Measurements from ENCODE around the gene MYO9B.

The MYO9B gene

DNA sequence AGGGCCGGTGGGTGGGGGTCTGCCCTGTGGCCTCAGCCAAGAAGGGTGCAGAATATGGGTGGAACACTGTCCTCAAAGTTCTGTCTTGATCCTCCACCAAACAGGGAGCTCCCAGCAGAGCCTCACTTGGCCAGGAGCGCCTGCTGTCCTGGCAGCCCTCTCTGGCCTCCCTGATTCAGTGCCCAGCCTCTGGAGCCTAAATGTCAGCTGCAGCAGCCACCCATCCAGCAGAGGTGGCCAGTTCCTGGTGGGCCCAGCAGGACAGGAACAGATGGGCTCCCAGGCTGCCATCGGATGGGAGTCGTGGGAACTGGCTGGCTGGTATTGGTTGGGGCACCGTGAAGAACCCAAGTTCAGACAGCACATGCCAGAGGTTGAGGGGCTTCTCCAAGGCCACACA, 137.8 kb downstream of the MYO9B start:
- DNase-seq (ENCODE audit: low read depth in 2 of 2, low spot score in 1 of 2): no peak

DNA sequence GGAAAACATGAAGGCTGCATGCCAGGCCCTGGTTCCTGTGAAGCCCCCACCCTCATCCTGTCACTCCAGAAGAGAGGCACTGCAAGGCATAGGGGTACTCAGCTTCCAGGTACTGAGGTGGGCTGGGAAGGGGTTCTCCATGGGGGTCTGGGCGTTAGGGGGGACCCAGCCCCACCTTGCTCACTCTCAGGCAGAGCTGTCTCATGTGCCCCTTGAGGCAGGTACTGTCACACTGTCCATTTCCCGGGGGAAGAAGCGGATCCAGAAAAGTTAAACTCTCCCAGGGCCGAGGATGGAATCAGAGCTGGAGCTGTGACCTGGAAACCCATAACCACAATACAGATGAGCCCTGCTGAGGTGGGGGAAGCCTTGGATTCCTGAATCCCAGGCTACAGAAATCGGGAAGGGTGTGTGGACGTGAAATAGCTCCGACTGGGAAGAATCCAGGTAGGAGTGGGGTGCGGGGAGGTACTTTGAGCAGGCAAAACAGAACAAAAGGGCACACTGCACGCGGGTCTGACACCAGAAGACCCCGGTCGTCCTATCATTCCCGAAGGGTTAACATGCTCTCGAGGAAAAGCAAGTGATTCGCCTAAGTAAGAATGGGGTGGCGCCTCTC, 139.0 kb downstream of the MYO9B start:
- no peak for DNase-seq (ENCODE audit: low read depth in 2 of 2, low spot score in 1 of 2)

DNA sequence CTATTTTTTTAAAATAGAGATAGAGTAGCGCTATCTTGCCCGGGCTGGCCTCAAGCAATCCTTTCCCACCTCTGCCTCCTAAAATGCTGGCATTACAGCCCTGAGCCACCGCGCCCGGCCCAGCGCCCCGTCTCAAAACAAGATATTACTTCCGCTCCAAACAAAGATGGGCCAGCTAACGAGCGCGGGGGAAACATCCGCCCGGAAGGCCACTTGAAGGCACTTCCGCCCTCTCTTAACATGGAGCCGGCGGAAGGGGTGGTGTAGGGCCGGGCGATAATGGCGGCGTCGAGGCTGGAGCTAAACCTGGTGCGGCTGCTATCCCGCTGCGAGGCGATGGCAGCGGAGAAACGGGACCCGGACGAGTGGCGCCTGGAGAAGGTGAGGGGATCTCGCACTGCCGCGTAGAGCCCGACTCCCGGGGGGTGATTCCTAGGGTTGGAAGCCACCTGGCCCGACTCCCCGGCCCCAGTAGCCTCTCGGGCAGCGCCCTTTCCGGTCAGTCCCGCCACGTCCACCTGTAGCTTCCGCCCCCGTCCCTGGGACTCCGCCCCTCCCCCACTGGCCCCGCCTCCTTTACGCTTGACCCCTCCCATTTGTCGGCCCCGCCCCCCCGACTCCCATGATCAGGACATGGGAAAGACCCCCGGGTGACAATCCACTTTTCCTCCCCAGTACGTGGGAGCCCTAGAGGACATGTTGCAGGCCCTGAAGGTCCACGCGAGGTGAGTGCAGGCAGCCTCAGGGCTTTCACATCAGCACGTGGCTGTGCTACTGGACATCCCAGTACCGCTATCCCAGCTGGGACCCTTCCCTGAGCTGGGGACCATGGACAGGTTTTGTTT, 139.8 kb downstream of the MYO9B start, which contains the start of gene USE1:
Gene USE1, plus strand, starts transcription at position 231 of the 845 bp plus-strand sequence. Its CDS starts 49 bp downstream, at position 280.
- DNase-seq (ENCODE audit: low read depth in 2 of 2, low spot score in 1 of 2): peak; percentile 71 to 73

DNA sequence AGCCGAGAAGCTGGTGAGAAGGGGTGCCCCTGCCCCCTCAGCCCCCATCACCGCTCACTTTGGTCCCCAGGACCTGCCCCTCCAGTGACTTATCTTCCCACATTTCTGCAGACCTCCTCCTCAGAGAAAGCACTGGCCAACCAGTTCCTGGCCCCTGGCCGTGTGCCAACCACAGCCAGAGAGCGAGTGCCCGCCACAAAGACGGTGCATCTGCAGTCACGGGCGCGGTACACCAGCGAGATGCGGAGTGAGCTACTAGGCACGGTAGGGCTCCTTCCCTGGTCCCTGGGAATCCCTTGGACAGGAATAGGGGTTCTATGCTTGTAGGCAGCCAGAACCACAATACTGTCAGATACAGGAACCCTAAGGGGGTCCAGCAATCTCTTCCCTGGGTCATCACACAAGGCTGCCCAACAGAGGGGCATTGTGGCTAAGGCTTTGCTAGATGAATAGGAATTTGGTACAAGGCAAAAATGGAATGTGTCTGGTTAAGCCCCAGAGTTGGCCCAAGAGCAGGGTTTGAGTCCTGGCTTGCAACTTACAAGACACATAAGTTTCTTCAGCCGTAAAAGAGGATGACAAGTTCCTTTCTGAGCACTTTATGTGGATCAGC, 140.6 kb downstream of the MYO9B start:
- DNase-seq (ENCODE audit: low read depth in 2 of 2, low spot score in 1 of 2): no peak

DNA sequence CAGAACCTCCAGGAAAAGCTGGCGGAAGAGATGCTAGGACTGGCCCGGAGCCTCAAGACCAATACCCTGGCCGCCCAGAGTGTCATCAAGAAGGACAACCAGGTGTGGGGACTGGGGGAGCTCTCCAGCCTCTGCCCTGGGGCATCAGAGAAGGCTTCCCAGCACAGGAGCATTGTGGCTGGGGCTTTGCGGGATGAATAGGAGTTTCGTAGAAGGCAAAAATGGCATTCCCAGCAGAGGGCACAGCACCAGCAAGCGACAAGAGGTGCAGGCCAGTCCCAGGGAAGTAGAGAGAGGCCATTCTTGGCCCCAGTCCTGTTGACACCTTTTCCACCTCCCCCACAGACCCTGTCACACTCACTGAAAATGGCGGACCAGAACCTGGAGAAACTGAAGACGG, 143.7 kb downstream of the MYO9B start:
- DNase-seq (ENCODE audit: low read depth in 2 of 2, low spot score in 1 of 2): no peak

DNA sequence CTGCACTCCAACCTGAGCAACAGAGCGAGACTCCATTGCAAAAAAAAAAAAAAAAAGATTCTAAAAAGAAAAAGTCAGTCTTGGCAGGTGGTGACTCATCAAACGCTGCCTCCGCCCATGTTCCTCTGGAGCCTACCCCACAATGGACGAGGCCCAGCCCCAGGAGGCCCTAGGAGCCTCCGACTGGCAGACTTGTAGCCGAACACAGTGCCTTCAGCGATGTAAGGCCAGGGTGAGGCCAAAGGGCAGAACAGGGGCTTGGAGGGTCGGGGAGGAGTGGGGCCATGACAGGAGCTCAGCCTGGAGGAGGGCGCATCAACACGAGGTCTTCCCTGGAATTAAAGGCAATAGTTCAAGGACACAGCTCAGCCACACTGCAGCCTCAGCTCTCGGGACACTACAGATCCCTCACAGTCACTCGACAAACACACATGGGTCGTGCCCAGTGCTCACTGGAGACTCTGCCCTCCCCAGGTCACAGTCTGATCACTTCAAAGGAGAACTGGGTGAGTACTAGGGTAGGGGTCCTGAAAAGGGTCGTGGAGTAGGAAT, 144.7 kb downstream of the MYO9B start:
- DNase-seq (ENCODE audit: low read depth in 2 of 2, low spot score in 1 of 2): no peak

DNA sequence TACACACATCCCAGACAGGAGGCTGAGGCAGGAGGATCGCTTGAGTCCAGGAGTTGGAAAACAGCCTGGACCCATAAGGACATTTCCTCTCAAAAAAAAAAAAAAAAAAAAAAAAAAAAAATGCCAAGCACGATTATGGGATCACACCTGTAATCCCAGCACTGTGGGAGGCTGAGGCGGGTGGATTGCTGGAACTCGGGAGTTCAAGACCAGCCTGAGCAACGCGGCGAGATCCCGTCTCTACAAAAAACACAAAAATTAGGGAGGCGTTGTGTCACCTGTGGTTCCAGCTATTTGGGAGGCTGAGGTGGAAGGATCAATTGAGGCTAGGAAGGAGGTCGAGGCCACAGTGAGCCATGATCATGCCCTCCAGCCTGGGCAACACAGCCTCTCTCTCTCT, 149.5 kb downstream of the MYO9B start:
- DNase-seq (ENCODE audit: low read depth in 2 of 2, low spot score in 1 of 2): no peak

DNA sequence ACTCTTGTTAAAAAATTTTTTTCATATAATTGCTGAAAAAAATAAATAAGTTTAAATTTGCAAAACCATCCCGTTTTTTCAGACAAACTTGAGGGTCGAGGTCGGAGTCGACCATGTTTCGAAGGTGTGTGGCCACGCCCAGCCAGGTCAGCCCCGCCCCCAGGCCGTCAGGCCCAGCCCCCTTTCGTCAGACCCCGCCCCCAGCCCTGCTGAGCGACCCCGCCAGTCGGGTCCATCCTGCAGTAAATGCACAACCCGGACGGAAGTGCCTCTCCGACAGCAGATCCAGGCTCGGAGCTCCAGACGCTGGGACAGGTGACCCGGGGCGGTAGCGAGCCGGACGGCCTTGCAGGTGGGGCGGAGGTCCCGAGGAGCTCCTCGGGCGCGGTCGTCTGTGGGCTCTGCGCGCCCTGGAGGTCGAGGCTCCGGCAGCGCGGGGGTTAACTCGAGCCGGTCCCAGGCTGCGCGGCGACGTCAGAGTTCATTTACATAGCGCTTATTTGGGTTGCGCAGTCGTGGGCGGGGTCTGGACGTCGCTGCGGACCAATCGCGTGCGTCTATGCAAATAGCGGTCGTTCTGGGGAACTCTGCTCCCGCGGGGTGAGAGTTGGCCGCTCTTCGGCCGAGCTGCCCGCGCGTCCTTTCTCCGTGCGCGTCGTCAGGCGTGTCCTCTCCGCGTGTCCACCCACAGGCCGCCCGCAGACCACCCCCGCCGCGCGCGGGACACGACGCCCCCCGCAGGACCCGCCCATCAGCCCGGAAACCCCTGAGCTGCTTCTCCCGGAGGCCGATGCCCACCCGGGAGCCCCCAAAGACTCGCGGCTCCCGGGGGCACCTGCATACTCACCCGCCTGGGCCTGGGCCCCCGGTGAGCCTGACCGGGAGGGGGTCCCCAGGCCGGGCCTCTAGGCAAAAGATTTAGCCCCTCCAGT, 150.7 kb downstream of the MYO9B start, which contains the start of gene OCEL1:
Gene OCEL1, plus strand, starts transcription at position 225 of the 932 bp plus-strand sequence. Its CDS starts 22 bp downstream, at position 247.
- DNase-seq (ENCODE audit: low read depth in 2 of 2, low spot score in 1 of 2): peak; percentile 93 to 94

DNA sequence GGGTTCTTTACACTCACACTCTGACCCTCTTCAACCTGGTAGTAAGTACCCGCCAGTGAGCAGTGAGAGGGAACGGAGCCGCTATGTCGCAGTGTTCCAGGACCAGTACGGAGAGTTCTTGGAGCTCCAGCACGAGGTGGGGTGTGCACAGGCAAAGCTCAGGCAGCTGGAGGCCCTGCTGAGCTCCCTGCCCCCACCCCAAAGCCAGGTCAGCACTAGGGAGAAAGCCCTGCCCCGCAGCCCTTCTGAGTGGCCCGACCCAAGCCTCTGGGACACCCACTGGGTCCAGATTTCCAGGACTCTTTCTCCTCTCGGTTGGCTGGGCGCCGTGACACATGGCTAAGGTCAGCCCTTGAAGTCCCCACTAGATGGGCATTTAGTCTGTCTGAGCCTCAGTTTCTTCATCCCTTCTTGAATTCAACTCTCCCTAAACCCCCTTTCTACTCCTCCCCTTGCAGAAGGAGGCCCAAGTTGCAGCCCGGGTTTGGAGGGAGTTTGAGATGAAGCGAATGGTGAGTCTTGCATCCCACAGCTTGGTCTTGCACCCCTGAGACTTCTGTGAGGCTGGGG, 152.3 kb downstream of the MYO9B start:
- no peak for DNase-seq (ENCODE audit: low read depth in 2 of 2, low spot score in 1 of 2)

DNA sequence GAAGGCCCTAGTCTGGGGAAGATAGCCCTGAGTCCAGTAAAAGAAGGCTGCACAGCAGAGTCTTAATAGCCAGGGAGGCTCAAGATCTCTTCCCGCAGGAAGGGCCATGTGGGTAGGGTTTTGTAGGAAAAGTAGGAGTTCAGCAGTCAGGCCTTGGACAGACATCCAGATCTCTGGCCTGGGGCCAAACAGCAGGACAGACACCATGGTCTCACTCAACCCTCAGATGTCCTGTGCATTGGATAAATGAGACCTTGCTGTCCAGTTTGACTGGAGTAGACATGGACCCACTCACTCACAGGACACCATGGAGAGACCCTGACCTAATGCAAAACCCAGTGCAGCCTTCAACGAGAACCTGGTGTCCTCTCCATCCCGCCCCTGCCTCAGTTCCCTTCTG, 154.3 kb downstream of the MYO9B start:
- no peak for DNase-seq (ENCODE audit: low read depth in 2 of 2, low spot score in 1 of 2)

DNA sequence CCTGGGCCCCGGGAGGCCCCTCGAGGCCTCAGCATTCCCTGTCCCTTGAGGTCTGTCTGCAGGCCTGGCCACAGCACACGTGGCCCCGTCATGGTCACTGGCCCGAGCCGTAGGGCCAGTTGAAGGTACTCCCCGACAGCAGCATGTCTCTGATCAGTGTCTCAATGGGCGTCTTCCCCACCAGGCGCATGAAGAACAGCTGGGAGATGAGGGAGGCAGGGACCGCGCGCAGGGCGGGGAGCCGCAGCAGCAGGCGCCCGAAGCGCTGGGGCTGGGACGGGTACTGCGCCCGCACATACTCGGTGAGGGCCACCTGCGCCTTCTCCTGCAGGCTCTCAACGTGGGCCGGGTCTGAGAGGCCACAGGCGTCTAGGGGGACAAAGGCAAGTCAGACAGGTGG, 156.7 kb downstream of the MYO9B start:
- no peak for DNase-seq (ENCODE audit: low read depth in 2 of 2, low spot score in 1 of 2)

DNA sequence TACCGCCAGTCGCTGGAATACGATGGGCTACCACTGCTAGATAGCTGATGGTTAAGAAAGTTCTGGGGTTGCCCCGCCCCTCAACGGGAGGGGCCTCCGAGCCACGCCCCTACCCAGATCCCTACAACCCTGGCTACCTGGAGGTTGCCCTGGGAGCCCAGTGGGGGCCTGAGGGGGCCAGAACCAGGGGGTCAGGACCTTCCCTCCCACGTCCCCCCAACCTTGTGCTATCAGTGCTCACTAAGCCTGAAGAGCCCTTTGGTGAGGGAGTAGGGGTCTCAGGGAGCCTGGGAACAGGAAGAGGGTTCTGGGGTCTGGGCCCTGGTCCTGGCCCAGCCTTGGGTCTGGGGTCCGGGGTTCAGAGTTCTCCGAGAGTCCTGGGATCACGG, 159.3 kb downstream of the MYO9B start:
- DNase-seq (ENCODE audit: low read depth in 2 of 2, low spot score in 1 of 2): no peak

DNA sequence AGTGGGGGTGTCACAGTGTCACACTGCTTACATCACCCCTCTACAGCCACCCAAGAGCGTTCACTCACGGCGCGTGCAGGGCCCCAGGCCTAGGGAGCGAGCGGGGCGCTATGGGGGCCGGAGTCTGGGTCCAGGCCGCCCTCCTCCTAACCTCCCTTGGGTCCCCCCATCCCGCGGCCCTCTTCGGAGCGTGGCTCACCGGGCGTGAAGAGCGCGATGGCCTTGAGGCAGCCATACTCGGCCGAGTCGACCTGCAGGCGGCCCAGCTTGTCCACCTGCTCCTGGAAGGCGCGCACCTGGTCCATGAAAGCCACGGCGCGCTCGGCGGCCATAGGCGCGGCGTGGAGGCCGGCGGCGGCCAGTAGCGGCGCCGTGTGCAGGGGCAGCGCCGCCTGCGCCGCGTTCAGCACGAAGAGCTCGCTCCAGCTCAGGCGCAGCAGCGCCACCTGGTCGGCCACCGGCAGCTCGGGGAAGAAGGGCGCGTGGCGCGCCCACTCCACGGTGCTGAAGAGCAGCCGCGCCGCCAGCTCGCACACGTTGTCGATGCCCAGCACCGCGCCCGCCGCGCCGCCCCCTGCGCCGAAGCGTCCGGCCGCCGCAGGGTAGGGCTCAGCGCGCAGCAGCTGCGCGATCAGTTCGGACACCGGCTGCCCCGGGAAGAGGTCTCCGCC, 159.9 kb downstream of the MYO9B start:
- peak; percentile 42 to 47 for DNase-seq (ENCODE audit: low read depth in 2 of 2, low spot score in 1 of 2)

DNA sequence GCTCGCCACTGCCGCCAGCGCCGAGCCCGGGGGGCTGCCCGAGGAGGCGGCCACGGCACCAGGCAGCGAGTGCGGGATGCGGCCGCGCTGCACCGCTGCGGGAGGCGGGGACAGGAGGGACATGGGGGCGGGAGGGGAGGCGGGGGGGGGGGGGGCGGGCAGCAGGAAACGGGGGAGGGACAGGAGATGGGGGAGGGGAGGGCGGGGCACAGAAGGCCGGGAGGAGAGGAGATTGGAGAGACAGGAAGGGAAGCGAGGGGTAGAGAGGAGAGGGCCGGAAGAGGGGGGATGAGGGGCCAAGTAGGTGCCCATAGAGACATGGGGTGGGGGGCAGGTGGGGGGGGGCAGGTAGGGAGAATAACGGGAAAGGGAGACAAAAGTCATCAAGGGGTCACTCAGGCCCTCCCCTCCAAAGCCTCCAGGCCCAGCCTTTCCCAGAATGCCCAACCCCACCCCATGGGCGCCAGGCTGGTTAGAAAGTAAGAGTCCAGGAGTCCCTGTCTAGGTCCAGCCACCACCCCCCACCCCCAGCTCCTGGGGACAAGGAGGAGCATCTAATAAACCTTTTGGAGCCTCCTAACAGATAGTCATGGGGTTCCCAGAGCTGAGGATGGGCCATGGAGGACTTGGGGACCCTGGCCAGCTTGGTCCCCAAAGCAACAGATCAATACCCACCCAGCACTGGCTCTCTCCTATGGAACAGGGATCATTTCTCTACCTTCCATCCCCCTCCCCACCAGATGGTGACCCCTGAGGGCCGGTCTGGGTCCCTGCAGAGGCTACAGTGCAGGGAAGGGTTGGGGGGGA, 160.6 kb downstream of the MYO9B start:
- DNase-seq (ENCODE audit: low read depth in 2 of 2, low spot score in 1 of 2): no peak

DNA sequence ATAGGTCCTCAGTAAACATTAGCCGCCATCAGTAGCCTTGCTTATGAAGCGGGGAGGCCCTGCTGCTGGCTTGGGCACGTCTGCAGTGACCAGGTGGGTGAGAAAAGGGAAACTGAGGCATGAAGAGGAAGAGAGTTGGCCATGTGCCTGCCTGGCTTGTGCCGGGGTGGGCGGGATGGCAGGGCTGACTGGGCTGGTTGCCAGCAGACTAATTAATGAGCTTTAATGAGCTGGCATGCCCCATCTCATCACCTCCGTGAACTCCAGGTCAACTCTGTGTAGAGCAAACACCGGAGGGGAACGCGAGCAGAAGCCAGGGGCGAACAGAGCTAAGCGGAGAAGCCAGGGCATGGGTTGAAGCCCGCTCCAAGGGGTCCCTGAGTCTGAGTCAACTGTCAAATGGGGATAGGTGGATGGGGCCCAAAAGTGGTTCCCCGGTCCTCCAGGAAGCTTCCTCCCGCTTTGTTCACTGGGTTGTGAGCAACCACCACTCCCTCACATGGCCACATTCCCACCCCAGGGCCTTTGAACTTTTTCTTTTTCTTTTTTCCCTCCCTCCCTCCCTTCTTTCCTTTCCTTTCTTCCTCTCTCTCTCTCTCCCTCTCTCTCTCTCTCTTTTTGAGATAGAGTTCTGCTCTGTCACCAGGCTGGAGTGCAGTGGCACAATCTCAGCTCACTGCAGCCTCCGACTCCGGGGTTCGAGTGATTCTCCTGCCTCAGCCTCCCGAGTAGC, 161.4 kb downstream of the MYO9B start:
- DNase-seq (ENCODE audit: low read depth in 2 of 2, low spot score in 1 of 2): no peak

DNA sequence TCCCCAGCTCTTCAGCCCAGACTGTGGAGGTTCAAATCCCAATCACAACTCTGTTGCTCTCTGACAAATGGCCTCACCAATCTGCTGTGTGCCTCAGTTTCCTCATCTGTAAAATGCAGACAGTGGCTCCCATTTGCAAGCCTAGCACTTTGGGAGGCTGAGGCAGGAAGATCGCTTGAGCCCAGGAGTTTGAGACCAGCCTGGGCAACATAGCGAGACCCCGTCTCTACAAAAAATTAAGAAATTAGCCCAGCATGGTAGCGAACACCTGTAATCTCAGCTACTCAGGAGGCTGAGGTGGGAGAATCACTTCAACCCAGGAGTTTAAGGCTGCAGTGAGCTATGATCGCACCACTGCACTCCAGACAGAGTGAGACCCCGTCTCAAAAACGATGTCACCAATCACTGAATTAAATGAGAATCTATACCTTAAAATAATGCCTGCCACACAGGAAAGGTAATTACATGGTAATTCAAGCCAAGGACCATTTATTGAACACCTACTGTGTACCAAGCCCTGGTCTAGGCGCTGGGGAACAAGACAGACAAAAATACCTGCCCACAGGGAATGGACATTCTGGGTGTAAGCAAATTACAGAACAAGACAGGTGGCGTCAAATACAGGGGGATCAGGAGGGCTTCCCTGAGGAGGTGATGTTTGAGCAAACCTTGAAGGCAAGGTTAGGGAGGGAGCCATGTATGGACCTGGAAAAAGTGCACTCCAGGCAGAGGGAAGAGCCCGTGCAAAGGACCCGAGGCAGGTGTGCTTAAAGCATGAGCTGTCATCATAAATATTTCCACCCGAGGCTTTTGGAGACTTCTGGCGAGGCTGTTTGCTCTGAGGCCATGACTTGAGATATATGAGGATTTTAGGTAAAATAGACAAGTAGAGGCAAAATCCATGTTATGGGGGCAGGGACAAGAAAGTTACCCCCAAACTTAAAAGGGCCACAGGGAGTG, 162.4 kb downstream of the MYO9B start:
- DNase-seq (ENCODE audit: low read depth in 2 of 2, low spot score in 1 of 2): no peak

DNA sequence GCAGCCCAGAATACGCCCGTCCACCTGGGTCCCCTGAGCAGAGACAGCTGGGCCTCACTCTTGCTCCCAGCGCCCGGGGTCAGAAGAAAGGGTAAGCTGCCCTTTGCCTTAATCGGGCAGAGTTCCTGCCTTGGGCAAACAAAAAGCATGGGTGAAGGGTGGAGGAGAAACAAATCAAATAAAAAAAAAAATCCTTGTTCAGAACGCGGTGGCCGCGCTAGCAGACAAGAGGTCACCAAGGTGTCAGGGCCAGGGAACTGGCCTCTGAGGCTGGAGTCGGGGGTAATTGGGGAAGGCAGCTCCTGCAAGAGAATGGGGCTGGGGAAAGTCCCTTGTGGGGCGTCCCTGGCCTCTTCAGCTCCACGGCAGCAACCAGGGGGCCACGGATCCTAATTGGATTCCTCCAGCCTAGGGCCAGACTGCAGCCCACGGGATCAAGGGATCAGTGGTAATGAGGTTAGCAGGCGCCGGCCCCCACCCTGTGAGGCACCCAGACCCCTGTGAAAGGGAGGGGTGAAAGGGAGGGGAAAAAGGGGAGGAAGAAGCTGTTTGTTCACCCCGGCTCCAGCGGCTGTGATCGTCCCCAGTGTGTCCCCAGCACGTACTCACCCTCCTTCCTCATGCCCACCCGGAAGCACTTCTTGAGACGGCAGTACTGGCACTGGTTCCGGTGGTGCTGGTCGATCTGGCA, 164.6 kb downstream of the MYO9B start:
- DNase-seq (ENCODE audit: low read depth in 2 of 2, low spot score in 1 of 2): no peak

All from stimulated activated CD8-positive, alpha-beta memory T cell treated with anti-CD3 and anti-CD28 coated beads, Interleukin-4, amount 100 ng/mL, for 1 hour (primary cell).